ENCODE results near the gene CEMIP.

DNA sequence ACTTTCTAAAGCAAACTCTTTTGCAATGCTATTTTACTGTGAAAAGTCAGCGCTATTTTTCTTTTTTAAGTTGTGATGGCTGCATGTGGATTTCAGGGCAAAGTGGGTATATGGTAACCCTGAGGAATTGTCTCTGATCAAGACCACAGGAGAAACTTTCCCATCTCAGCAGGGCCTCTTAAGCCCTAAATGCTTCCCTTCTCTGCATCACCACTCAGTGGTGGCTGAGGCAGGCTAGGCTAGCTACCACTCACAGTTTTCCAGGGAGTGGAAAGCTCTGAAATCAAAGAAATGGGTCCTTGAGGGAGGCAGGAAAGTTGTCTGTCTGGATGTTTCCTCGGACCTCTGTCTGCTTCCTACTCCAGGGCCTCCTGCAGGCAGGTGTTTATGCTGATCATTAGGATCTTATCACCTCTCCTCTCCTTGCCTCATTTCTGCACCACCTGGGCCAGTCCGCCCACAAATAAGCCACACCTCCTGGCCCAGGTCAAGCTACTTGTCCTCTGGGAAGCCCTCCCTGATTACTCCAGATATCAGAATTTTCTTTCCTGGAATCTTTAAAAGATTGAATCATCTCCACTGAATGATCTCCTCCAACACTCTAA lies 37.0 kb downstream of the CEMIP start:
- no peak for TF ChIP-seq RAD21 (IDR thresholded peaks at IDR 0.05; ENCODE audit: low read length)
- TF ChIP-seq MAZ (IDR thresholded peaks at IDR 0.05; ENCODE audit: borderline replicate concordance, low read depth, low read length) = no peak
- TF ChIP-seq, protein P1, sequence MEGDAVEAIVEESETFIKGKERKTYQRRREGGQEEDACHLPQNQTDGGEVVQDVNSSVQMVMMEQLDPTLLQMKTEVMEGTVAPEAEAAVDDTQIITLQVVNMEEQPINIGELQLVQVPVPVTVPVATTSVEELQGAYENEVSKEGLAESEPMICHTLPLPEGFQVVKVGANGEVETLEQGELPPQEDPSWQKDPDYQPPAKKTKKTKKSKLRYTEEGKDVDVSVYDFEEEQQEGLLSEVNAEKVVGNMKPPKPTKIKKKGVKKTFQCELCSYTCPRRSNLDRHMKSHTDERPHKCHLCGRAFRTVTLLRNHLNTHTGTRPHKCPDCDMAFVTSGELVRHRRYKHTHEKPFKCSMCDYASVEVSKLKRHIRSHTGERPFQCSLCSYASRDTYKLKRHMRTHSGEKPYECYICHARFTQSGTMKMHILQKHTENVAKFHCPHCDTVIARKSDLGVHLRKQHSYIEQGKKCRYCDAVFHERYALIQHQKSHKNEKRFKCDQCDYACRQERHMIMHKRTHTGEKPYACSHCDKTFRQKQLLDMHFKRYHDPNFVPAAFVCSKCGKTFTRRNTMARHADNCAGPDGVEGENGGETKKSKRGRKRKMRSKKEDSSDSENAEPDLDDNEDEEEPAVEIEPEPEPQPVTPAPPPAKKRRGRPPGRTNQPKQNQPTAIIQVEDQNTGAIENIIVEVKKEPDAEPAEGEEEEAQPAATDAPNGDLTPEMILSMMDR (conservative IDR thresholded peaks at IDR 0.05; ENCODE audit: low read depth, low read length) = no peak
- TF ChIP-seq POLR2A (IDR thresholded peaks at IDR 0.05; ENCODE audit: low read depth, low read length) = no peak

Data from IMR-90 (cell line).